IMR-90 (cell line): ENCODE results near the gene OPRM1. TPM values are rescaled to one million over a fixed set of nuclear protein-coding genes. Genes with fewer than 3 reads are reported as not detected.

ENCODE experiments used
- ATAC-seq: fragments of 200-7000 bp; cut with Tn5 transposase; 2 replicates; pipeline ENCODE4 v1.9.1; 2020; ENCODE audit warnings: low read depth, mild to moderate bottlenecking, moderate library complexity
- BruUV-seq: library from RNA; stranded (reverse); fragments of 400-500 nt; replicated peaks from 2 replicates; lab custom pipeline; 2021; lab: Mats Ljungman, UMichigan
- CTCF ChIA-PET: fragments of 300-600 bp; formaldehyde crosslinking; extraction: SDS; loops from one replicate; lab custom pipeline; 2021; ENCODE audit warnings: antibody characterized with exemption; lab: Yijun Ruan, JAX
- POLR2A ChIA-PET: fragments of 300-600 bp; sonication (Branson Sonifier 250); formaldehyde crosslinking; loops from one replicate; lab custom pipeline; 2022; ENCODE audit warnings: antibody characterized with exemption; ENCODE audit not compliant: unreplicated experiment; lab: Charles Lee
- DNase-seq: peaks from one replicate; pipeline ENCODE4 v3.0.0; 2013
- H2AFZ ChIP-seq: replicated peaks from 2 replicates; pipeline ENCODE3; 2013; ENCODE audit warnings: low read length, mild to moderate bottlenecking; ENCODE audit not compliant: poor library complexity
- H2AK5ac ChIP-seq: 2 replicates; pipeline ENCODE4 v1.6.1; 2013; ENCODE audit warnings: low read depth, low read length, inconsistent platforms
- H2AK9ac ChIP-seq: replicated peaks from 2 replicates; pipeline ENCODE3; 2013; ENCODE audit warnings: mild to moderate bottlenecking, low read depth, low read length, moderate library complexity; ENCODE audit not compliant: poor library complexity
- H2BK120ac ChIP-seq: 2 replicates; pipeline ENCODE4 v1.6.1; 2013; ENCODE audit warnings: low read depth, low read length, inconsistent platforms
- H2BK15ac ChIP-seq: 3 replicates; pipeline ENCODE4 v1.6.1; 2013; ENCODE audit warnings: low read depth, low read length, inconsistent platforms
- H2BK20ac ChIP-seq: 2 replicates; pipeline ENCODE4 v1.6.1; 2013; ENCODE audit warnings: low read depth, mild to moderate bottlenecking, inconsistent platforms, low read length, moderate library complexity
- H2BK5ac ChIP-seq: 2 replicates; pipeline ENCODE4 v1.6.1; 2013; ENCODE audit warnings: mild to moderate bottlenecking, low read depth, low read length, inconsistent platforms; ENCODE audit not compliant: poor library complexity, severe bottlenecking
- H3K14ac ChIP-seq: replicated peaks from 2 replicates; pipeline ENCODE4 v1.6.1; 2013; ENCODE audit warnings: low read depth, low read length, inconsistent platforms
- H3K18ac ChIP-seq: 2 replicates; pipeline ENCODE4 v1.6.1; 2013; ENCODE audit warnings: low read depth, low read length, control low read depth
- H3K23ac ChIP-seq: 2 replicates; pipeline ENCODE4 v1.6.1; 2013; ENCODE audit warnings: low read depth, low read length, inconsistent platforms
- H3K27ac ChIP-seq: 2 replicates; pipeline ENCODE4 v1.5.1; 2013; ENCODE audit warnings: mild to moderate bottlenecking, control low read depth, low read length; ENCODE audit not compliant: insufficient read depth
- H3K27me3 ChIP-seq: 2 replicates; pipeline ENCODE4 v1.6.1; 2013; ENCODE audit warnings: low read length; ENCODE audit not compliant: control insufficient read depth, insufficient read depth
- H3K36me3 ChIP-seq: 2 replicates; pipeline ENCODE4 v1.6.1; 2013; ENCODE audit warnings: low read length, mixed read lengths; ENCODE audit not compliant: control insufficient read depth, insufficient read depth
- H3K4ac ChIP-seq: 2 replicates; pipeline ENCODE4 v1.6.1; 2013; ENCODE audit warnings: low read depth, low read length, inconsistent platforms
- H3K4me1 ChIP-seq: 2 replicates; pipeline ENCODE4 v1.6.1; 2013; ENCODE audit warnings: low read length, mixed read lengths; ENCODE audit not compliant: control insufficient read depth, insufficient read depth
- H3K4me2 ChIP-seq: 2 replicates; pipeline ENCODE4 v1.6.1; 2013; ENCODE audit warnings: low read depth, mild to moderate bottlenecking, control low read depth, low read length, moderate library complexity
- H3K4me3 ChIP-seq: 2 replicates; pipeline ENCODE4 v1.5.1; 2013; ENCODE audit warnings: low read depth, mild to moderate bottlenecking, control low read depth, low read length, moderate library complexity; ENCODE audit not compliant: insufficient read depth
- H3K56ac ChIP-seq: 2 replicates; pipeline ENCODE4 v1.6.1; 2013; ENCODE audit warnings: low read length, inconsistent platforms; ENCODE audit not compliant: insufficient read depth; ENCODE audit errors: extremely low read depth
- H3K79me1 ChIP-seq, 2 experiments: 2 replicates each; pipeline ENCODE4 v1.6.1; 2013; ENCODE audit warnings: low read length in 2 of 2, inconsistent platforms in 1 of 2, low read depth in 1 of 2
- H3K9ac ChIP-seq: 2 replicates; pipeline ENCODE4 v1.6.1; 2013; ENCODE audit warnings: low read depth, low read length, control low read depth
- H3K9me1 ChIP-seq: 2 replicates; pipeline ENCODE4 v1.6.1; 2013; ENCODE audit warnings: low read length, inconsistent platforms; ENCODE audit not compliant: insufficient read depth
- H3K9me3 ChIP-seq: 2 replicates; pipeline ENCODE4 v1.6.1; 2013; ENCODE audit warnings: low read length; ENCODE audit not compliant: control insufficient read depth, insufficient read depth
- H4K20me1 ChIP-seq: 2 replicates; pipeline ENCODE4 v1.6.1; 2013; ENCODE audit warnings: low read length, inconsistent platforms; ENCODE audit not compliant: insufficient read depth
- H4K5ac ChIP-seq: 2 replicates; pipeline ENCODE4 v1.6.1; 2013; ENCODE audit warnings: mild to moderate bottlenecking, low read depth, low read length, control low read depth
- H4K8ac ChIP-seq, 2 experiments: 2 replicates each; pipeline ENCODE4 v1.6.1; 2013; ENCODE audit warnings: low read depth in 2 of 2, low read length in 2 of 2, control low read depth in 1 of 2, inconsistent platforms in 1 of 2
- H4K91ac ChIP-seq: 2 replicates; pipeline ENCODE4 v1.6.1; 2013; ENCODE audit warnings: low read depth, low read length, inconsistent platforms; ENCODE audit not compliant: insufficient read depth
- BHLHE40 ChIP-seq: fragments of 150-350 bp; IDR thresholded peaks from 2 replicates; pipeline ENCODE4 v1.6.1; 2016; ENCODE audit warnings: mild to moderate bottlenecking, low read depth, low read length
- CEBPB ChIP-seq: IDR thresholded peaks from 2 replicates; pipeline ENCODE4 v1.6.1; 2012; ENCODE audit warnings: low read depth, low read length, improper control_type of control experiment
- CHD1 ChIP-seq: IDR thresholded peaks from 2 replicates; pipeline ENCODE4 v1.6.1; 2012; ENCODE audit warnings: low read depth, low read length, improper control_type of control experiment
- ELK1 ChIP-seq: fragments of 150-350 bp; IDR thresholded peaks from 2 replicates; pipeline ENCODE4 v1.6.1; 2016; ENCODE audit warnings: low read depth, mild to moderate bottlenecking, low read length, moderate library complexity, borderline replicate concordance
- FOS ChIP-seq: fragments of 150-350 bp; IDR thresholded peaks from 2 replicates; pipeline ENCODE4 v1.6.1; 2016; ENCODE audit warnings: low read depth, low read length
- MAFK ChIP-seq: IDR thresholded peaks from 2 replicates; pipeline ENCODE4 v1.6.1; 2012; ENCODE audit warnings: low read depth, low read length, improper control_type of control experiment
- MAZ ChIP-seq: IDR thresholded peaks from 2 replicates; pipeline ENCODE4 v1.6.1; 2012; ENCODE audit warnings: low read depth, mild to moderate bottlenecking, low read length, improper control_type of control experiment, moderate library complexity, borderline replicate concordance
- MXI1 ChIP-seq: IDR thresholded peaks from 2 replicates; pipeline ENCODE4 v1.6.1; 2012; ENCODE audit warnings: low read depth, mild to moderate bottlenecking, low read length, moderate library complexity, borderline replicate concordance
- NFE2L2 ChIP-seq: fragments of 150-350 bp; IDR thresholded peaks from 2 replicates; pipeline ENCODE4 v1.6.1; 2016; ENCODE audit warnings: low read depth, mild to moderate bottlenecking, low read length
- POLR2A ChIP-seq: IDR thresholded peaks from 2 replicates; pipeline ENCODE4 v1.6.1; 2012; ENCODE audit warnings: mild to moderate bottlenecking, low read depth, low read length
- RAD21 ChIP-seq: IDR thresholded peaks from 2 replicates; pipeline ENCODE4 v1.6.1; 2012; ENCODE audit warnings: low read length, improper control_type of control experiment
- RCOR1 ChIP-seq: IDR thresholded peaks from 2 replicates; pipeline ENCODE4 v1.6.1; 2012; ENCODE audit warnings: mild to moderate bottlenecking, low read length, improper control_type of control experiment; ENCODE audit not compliant: insufficient replicate concordance
- RFX5 ChIP-seq: IDR thresholded peaks from 2 replicates; pipeline ENCODE4 v1.8.0; 2012; ENCODE audit warnings: low read depth, mild to moderate bottlenecking, low read length, moderate library complexity
- SMC3 ChIP-seq: fragments of 150-350 bp; IDR thresholded peaks from 2 replicates; pipeline ENCODE4 v1.6.1; 2016; ENCODE audit warnings: low read depth, mild to moderate bottlenecking, antibody characterized with exemption, low read length, moderate library complexity
- USF2 ChIP-seq: fragments of 150-350 bp; IDR thresholded peaks from 2 replicates; pipeline ENCODE4 v1.6.1; 2017; ENCODE audit warnings: mild to moderate bottlenecking, antibody characterized with exemption, low read length, low read depth
- WGBS, 2 experiments: methylation state at CpG; one replicate each; pipeline versions ENCODE4 v1.1.5 to v1.1.7; 2013; ENCODE audit warnings: missing lambda C conversion rate in 2 of 2; ENCODE audit not compliant: insufficient read length in 1 of 2; ENCODE audit errors: extremely low coverage in 2 of 2; 5-methylcytosine and 5-hydroxymethylcytosine counted together
- dilution Hi-C: fragments of 300-500 bp; cut with HindIII; formaldehyde crosslinking; loops from one replicate; pipeline ENCODE4 v1.14.3; 2018; ENCODE audit warnings: low sequenced_read_pairs; ENCODE audit not compliant: unreplicated experiment
- in situ Hi-C: fragments of 300-500 bp; cut with MboI; formaldehyde crosslinking; loops from 3 replicates; pipeline ENCODE4 v1.14.3; 2019; ENCODE audit warnings: low sequenced_read_pairs, inconsistent platforms, mixed read lengths
- intact Hi-C: fragments of 100-400 bp; cut with micrococcal nuclease; formaldehyde crosslinking; loops from 2 replicates; pipeline ENCODE4 v1.10.0; 2022
- polyA plus RNA-seq, 3 experiments: library from polyadenylated mRNA; depleted of rRNA; stranded (reverse); fragments of >200 nt; gene quantifications; 2 replicates each; pipeline ENCODE4 v1.2.3, GENCODE V29; 2012; ENCODE audit warnings: low replicate concordance in 1 of 3
- total RNA-seq: library from RNA; depleted of rRNA; stranded (reverse); fragments of >200 nt; gene quantifications from 2 replicates; pipeline ENCODE4 v1.2.3, GENCODE V29; 2012
- TF ChIP-seq, protein P1 (sequence below): conservative IDR thresholded peaks from 2 replicates; pipeline ENCODE4 v1.5.1; 2012; ENCODE audit warnings: mild to moderate bottlenecking, low read depth, low read length, improper control_type of control experiment

Gene OPRM1
- total and polyA plus RNA-seq, 2 of the 4 experiments (the other 2 are of a cell fraction): not detected

GRCh38 chr6:154202958-154203357 is 163.9 kb downstream of the OPRM1 start:
- Histone ChIP-seq H3K4me2 (no peak overlapping the region), H3K14ac (no peak overlapping the region), H3K18ac (no peak overlapping the region), H3K36me3 (no peaks in the 10 kb centered on the region), H3K4ac (no peak overlapping the region), H3K27me3 (no peaks in the 10 kb centered on the region), H4K5ac (no peak overlapping the region), H2BK20ac (no peak overlapping the region), H2AK5ac (no peak overlapping the region), H2AK9ac (no peak overlapping the region), H4K8ac (no peak overlapping the region), H2AFZ (no peak overlapping the region), H3K4me3 (no peak overlapping the region), H3K79me1 (no peaks in the 10 kb centered on the region), H3K4me1 (no peaks in the 10 kb centered on the region), H3K9me3 (no peaks in the 10 kb centered on the region), H4K91ac (no peak overlapping the region), H3K9me1 (no peaks in the 10 kb centered on the region), H4K20me1 (no peaks in the 10 kb centered on the region), H3K56ac (no peak overlapping the region), H3K27ac (no peak overlapping the region), H2BK15ac (no peak overlapping the region), H2BK5ac (no peak overlapping the region), H2BK120ac (no peak overlapping the region), H3K9ac (no peak overlapping the region), H3K23ac (no peak overlapping the region)
- in situ Hi-C loops (no loop called here), intact Hi-C loops (no loop called here), dilution Hi-C loops (no loop called here)
- TF ChIP-seq, protein P1, sequence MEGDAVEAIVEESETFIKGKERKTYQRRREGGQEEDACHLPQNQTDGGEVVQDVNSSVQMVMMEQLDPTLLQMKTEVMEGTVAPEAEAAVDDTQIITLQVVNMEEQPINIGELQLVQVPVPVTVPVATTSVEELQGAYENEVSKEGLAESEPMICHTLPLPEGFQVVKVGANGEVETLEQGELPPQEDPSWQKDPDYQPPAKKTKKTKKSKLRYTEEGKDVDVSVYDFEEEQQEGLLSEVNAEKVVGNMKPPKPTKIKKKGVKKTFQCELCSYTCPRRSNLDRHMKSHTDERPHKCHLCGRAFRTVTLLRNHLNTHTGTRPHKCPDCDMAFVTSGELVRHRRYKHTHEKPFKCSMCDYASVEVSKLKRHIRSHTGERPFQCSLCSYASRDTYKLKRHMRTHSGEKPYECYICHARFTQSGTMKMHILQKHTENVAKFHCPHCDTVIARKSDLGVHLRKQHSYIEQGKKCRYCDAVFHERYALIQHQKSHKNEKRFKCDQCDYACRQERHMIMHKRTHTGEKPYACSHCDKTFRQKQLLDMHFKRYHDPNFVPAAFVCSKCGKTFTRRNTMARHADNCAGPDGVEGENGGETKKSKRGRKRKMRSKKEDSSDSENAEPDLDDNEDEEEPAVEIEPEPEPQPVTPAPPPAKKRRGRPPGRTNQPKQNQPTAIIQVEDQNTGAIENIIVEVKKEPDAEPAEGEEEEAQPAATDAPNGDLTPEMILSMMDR: no peak
- TF ChIP-seq RCOR1 (no peak), CHD1 (no peak), SMC3 (no peak), ELK1 (no peak), RAD21 (no peak), MAZ (no peak), USF2 (no peak), POLR2A (no peak), MXI1 (no peak), CEBPB (no peak), NFE2L2 (no peak), FOS (no peak), MAFK (no peak), RFX5 (no peak), BHLHE40 (no peak)
- POLR2A ChIA-PET: no interaction called here
- no CpG with 5 or more reads among the region's 6 CpGs for WGBS, 2 experiments
- no TSS peak for BruUV-seq
- no peak for ATAC-seq
- CTCF ChIA-PET: no interaction called here
- no peak for DNase-seq
